Adrenal gland (tissue), 5 donors: Measurements from ENCODE around the gene ELMOD3.

Experiments used
- CTCF ChIP-seq, 6 experiments: fragments of 450-650 bp in 4 of 6; fragments of 200-600 bp in 2 of 6; sonication (generic) in 1 of 6; IDR thresholded peaks; 1 replicate in 5 of 6; 2 replicates in 1 of 6; pipeline versions ENCODE4 v1.5.1 to v1.8.0; 2016 to 2021; ENCODE audit warnings: antibody characterized with exemption in 6 of 6, mild to moderate bottlenecking in 2 of 6, moderate library complexity in 1 of 6
- POLR2A ChIP-seq, 2 donors: fragments of 450-650 bp; IDR thresholded peaks; one replicate each; pipeline ENCODE4 v1.6.1; 2017; ENCODE audit warnings: antibody characterized with exemption in 2 of 2, mild to moderate bottlenecking in 2 of 2, moderate library complexity in 1 of 2
- donor health status: DM: no; HTN: no; CAD: no.

- TF ChIP-seq CTCF (IDR thresholded peaks at IDR 0.05) (no peak), POLR2A (IDR thresholded peaks at IDR 0.05) (no peak)
Observed at GRCh38 chr2:85394976-85395375, 40.4 kb downstream of the ELMOD3 start.
